Fibroblast of the aortic adventitia (primary cell): Measurements from ENCODE around the gene EPG5. TPM values are rescaled to one million over a fixed set of nuclear protein-coding genes. Genes with fewer than 3 reads are reported as not detected.

Experiments used
- DNase-seq: peaks from one replicate; pipeline ENCODE4 v3.0.0-alpha.2; 2010; ENCODE audit warnings: low read depth
- H3K4me3 ChIP-seq: 2 replicates; pipeline ENCODE4 v1.5.1; 2011; ENCODE audit warnings: low read depth, mild to moderate bottlenecking, control low read depth, low read length, moderate library complexity
- CTCF ChIP-seq: IDR thresholded peaks from 2 replicates; pipeline ENCODE4 v1.5.1; 2011; ENCODE audit warnings: mild to moderate bottlenecking, low read length, control low read depth, inconsistent platforms; ENCODE audit not compliant: insufficient read depth
- total RNA-seq: library from RNA; depleted of rRNA; stranded (reverse); fragments of >200 nt; gene quantifications from 2 replicates; pipeline ENCODE4 v1.2.3, GENCODE V29; 2012; ENCODE audit warnings: low replicate concordance

The EPG5 gene
- total RNA-seq, 1 donor = 66.3 TPM

GRCh38 chr18:45890606-45891005, 76.5 kb downstream of the EPG5 start:
- TF ChIP-seq CTCF = no peak
- no peak for DNase-seq

GRCh38 chr18:45889419-45890064, 77.6 kb downstream of the EPG5 start:
- DNase-seq = no peak
- no peak overlapping the region for H3K4me3 ChIP-seq
- TF ChIP-seq CTCF = no peak

More at GRCh38 chr18:45890606-45891005, 76.5 kb downstream of the EPG5 start:
- H3K4me3 ChIP-seq = no peak overlapping the region

- DNase-seq = no peak
- no peak overlapping the region for H3K4me3 ChIP-seq
- no peak for TF ChIP-seq CTCF
These were observed 79.5 kb downstream of the EPG5 start for GRCh38 chr18:45887585-45887984.

GRCh38 chr18:45880876-45881558, 86.1 kb downstream of the EPG5 start:
- TF ChIP-seq CTCF = no peak
- no peak overlapping the region for H3K4me3 ChIP-seq

GRCh38 chr18:45879681-45880655, 87.2 kb downstream of the EPG5 start:
- no peak overlapping the region for H3K4me3 ChIP-seq
- peak; percentile 99 for TF ChIP-seq CTCF
- peak; percentile 74 for DNase-seq

More at GRCh38 chr18:45880876-45881558, 86.1 kb downstream of the EPG5 start:
- DNase-seq = no peak

GRCh38 chr18:45877403-45877802, 89.7 kb downstream of the EPG5 start:
- TF ChIP-seq CTCF = no peak
- DNase-seq = no peak
- no peak overlapping the region for H3K4me3 ChIP-seq
